ENCODE measurements around the gene PDE6B. TPM values are rescaled to one million over a fixed set of nuclear protein-coding genes. Genes with fewer than 3 reads are reported as not detected.
A peak's percentile ranks its signal among the peaks of the same experiment; 100 is the strongest.

The PDE6B gene
- total and polyA plus RNA-seq, 2 experiments from 2014 or later: 3.4 to 5.0 TPM

DNA sequence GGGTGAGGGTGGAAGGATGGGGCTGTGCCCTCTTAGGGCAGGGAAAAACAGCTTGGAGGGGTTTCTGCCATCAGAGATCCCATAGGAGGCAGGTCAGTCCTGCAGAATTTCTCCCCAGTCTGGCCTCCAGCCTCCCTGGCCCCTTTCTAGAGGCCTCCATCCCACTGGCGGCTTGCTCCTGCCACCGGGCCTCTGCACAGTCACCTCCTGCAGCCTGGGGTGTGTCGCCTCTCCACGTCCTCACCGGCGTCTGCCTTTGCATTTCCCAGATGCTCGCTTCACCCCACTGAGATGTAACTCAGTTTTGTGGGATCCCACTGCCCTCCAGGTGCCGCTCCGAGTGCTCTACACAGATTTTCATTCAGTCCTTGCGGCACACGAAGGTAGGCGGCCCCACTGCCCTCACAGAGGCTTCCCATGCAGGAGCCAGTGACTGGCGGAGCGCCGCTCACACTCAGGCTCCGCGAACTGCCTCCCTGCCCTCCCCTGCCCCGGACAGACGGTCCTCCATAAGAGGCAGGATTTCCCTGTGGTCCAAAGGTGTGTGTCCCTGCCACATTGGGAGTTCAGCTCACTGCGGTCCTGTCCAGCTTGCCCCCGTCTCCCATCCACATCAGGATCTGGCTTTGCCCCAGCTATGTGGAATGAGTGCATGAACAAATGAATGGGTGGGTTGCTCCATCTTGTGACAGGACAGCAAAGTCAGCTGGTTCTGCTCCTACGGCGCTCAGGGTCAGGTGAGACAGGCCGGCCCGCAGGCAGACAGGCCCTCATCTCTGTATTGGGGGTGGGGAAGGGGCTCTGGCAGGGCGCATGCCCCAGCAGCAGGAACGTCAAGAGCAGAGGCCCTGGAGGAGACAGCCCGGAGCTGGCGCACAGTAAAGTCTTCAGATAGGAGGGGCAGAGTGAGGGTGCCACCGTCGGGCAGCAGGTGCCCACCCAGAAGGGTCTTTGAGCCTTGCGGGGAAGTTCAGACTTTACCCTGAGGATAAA lies 46.6 kb upstream of the PDE6B start:
- no peak overlapping the region for H3K27ac ChIP-seq (ENCODE audit: low read depth)
- no peaks in the 10 kb centered on the region for H3K9me2 ChIP-seq (ENCODE audit: insufficient read depth)
- H3K4me3 Mint-ChIP-seq: peak overlapping the region; percentile 47
- H3K27ac Mint-ChIP-seq: no peak overlapping the region
- peak overlapping the region; percentile 83 for H3K4me3 ChIP-seq
- no peaks in the 10 kb centered on the region for H3K79me2 ChIP-seq (replicated peaks; ENCODE audit: insufficient read depth)
- peaks cover 24% of the 10 kb centered on the region for H3K4me1 Mint-ChIP-seq
- peaks cover 2% of the 10 kb centered on the region; the same call in 2 of the 3 replicates for H3K36me3 Mint-ChIP-seq (ENCODE audit: low read depth)
- H4K20me1 ChIP-seq (replicated peaks; ENCODE audit: insufficient read depth): peaks cover 5% of the 10 kb centered on the region; the same call in 1 of the 2 replicates
- peaks cover 9% of the 10 kb centered on the region for H3K9me3 Mint-ChIP-seq
- H3K27me3 Mint-ChIP-seq (ENCODE audit: insufficient read depth, low read depth, poor library complexity): peaks cover 63% of the 10 kb centered on the region
- peak overlapping the region; percentile 28; the same call in 1 of the 2 replicates for H2AFZ ChIP-seq
- peak overlapping the region; percentile 93 for H3K4me2 ChIP-seq
- DNase-seq (ENCODE audit: low spot score) (peak; percentile 21), ATAC-seq (peak; percentile 9)
- peaks cover 80% of the 10 kb centered on the region for H3K27me3 ChIP-seq (ENCODE audit: insufficient read depth)
- TF ChIP-seq JUNB (IDR thresholded peaks at IDR 0.05; ENCODE audit: unreplicated experiment) (no peak), ZNF462 (CRISPR knock-in tag; IDR thresholded peaks at IDR 0.05) (no peak), POLR2AphosphoS5 (IDR thresholded peaks at IDR 0.05; ENCODE audit: low read depth) (no peak)
- TF ChIP-seq, protein P1, sequence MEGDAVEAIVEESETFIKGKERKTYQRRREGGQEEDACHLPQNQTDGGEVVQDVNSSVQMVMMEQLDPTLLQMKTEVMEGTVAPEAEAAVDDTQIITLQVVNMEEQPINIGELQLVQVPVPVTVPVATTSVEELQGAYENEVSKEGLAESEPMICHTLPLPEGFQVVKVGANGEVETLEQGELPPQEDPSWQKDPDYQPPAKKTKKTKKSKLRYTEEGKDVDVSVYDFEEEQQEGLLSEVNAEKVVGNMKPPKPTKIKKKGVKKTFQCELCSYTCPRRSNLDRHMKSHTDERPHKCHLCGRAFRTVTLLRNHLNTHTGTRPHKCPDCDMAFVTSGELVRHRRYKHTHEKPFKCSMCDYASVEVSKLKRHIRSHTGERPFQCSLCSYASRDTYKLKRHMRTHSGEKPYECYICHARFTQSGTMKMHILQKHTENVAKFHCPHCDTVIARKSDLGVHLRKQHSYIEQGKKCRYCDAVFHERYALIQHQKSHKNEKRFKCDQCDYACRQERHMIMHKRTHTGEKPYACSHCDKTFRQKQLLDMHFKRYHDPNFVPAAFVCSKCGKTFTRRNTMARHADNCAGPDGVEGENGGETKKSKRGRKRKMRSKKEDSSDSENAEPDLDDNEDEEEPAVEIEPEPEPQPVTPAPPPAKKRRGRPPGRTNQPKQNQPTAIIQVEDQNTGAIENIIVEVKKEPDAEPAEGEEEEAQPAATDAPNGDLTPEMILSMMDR (conservative IDR thresholded peaks at IDR 0.05; ENCODE audit: low read depth in 2 of 2): peak in 1 of 2 experiments; percentile 20; a peak in 1 of 4 replicates
- peaks cover 31% of the 10 kb centered on the region for H3K4me1 ChIP-seq (ENCODE audit: insufficient read depth)
- peaks cover 11% of the 10 kb centered on the region for H3F3A ChIP-seq (replicated peaks; ENCODE audit: low read depth)
- no peaks in the 10 kb centered on the region for H3K36me3 ChIP-seq (ENCODE audit: insufficient read depth)

Measured in GM23338 (cell line).